HCT116 (cell line): ENCODE measurements around the gene FRMD4B. TPM values are rescaled to one million over a fixed set of nuclear protein-coding genes. Genes with fewer than 3 reads are reported as not detected.
A peak's percentile ranks its signal among the peaks of the same experiment; 100 is the strongest.

Experiments
- ATAC-seq: fragments of 200-7000 bp; cut with Tn5 transposase; 2 replicates; pipeline ENCODE4 v1.9.1; 2020; ENCODE audit warnings: mild to moderate bottlenecking, moderate library complexity
- BruUV-seq: library from RNA; stranded (reverse); fragments of 400-500 nt; replicated peaks from 2 replicates; lab custom pipeline; 2021; lab: Mats Ljungman, UMichigan
- CTCF ChIA-PET: fragments of 300-600 bp; sonication (Branson Sonifier 250); formaldehyde crosslinking; loops from one replicate; lab custom pipeline; 2021; ENCODE audit warnings: antibody characterized with exemption; lab: Charles Lee
- POLR2A ChIA-PET: fragments of 300-600, 350-600 bp; sonication (Branson Sonifier 250); formaldehyde crosslinking; loops from one replicate; lab custom pipeline; 2021; ENCODE audit warnings: antibody characterized with exemption; lab: Charles Lee
- RAD21 ChIA-PET, 2 experiments: fragments of 300-600 bp; sonication (Branson Sonifier 250); formaldehyde crosslinking; loops; one replicate each; lab custom pipeline; 2023; ENCODE audit warnings: low total read pairs in 2 of 2; ENCODE audit not compliant: uncharacterized antibody in 2 of 2, unreplicated experiment in 2 of 2, low non-redundant PET in 1 of 2; lab: Charles Lee
- DNase-seq: peaks from one replicate; pipeline ENCODE4 v3.0.0-alpha.2; 2010; ENCODE audit warnings: low read depth, low spot score
- H2AFZ ChIP-seq: fragments of 200-600 bp; shearing (Covaris generic), sonication (generic); 2 replicates; pipeline ENCODE4 v1.6.1; 2017; ENCODE audit warnings: low read depth, mixed run types, mixed read lengths, antibody characterized with exemption, low read length; ENCODE audit not compliant: poor library complexity, severe bottlenecking
- H3K27ac ChIP-seq: 2 replicates; pipeline ENCODE4 v1.5.1; 2012; ENCODE audit warnings: low read depth, low read length
- H3K27me3 ChIP-seq: fragments of 200-600 bp; sonication (generic); 2 replicates; pipeline ENCODE4 v1.6.1; 2016; ENCODE audit warnings: mixed run types, low read length, mixed read lengths; ENCODE audit not compliant: insufficient read depth
- H3K36me3 ChIP-seq, 2 experiments: fragments of 200-500 bp in 1 of 2; fragments of 200-600 bp in 1 of 2; sonication (Bioruptor generic) in 1 of 2; sonication (generic) in 1 of 2; 2 replicates each; pipeline versions ENCODE4 v1.5.1 to v1.6.1; 2014 to 2016; ENCODE audit warnings: low read length in 2 of 2, inconsistent platforms in 1 of 2, mixed read lengths in 1 of 2, mixed run types in 1 of 2; ENCODE audit not compliant: insufficient read depth in 2 of 2, control insufficient read depth in 1 of 2
- H3K4me1 ChIP-seq, 2 experiments: fragments of 200-600 bp in 1 of 2; sonication (generic) in 1 of 2; 2 replicates each; pipeline versions ENCODE4 v1.5.1 to v1.6.1; 2012 to 2017; ENCODE audit warnings: low read length in 2 of 2, inconsistent platforms in 1 of 2, mild to moderate bottlenecking in 1 of 2, mixed read lengths in 1 of 2, mixed run types in 1 of 2, moderate library complexity in 1 of 2; ENCODE audit not compliant: insufficient read depth in 2 of 2, control insufficient read depth in 1 of 2
- H3K4me2 ChIP-seq: fragments of 200-600 bp; sonication (generic); 2 replicates; pipeline ENCODE4 v1.6.1; 2017; ENCODE audit warnings: mixed run types, low read length, mixed read lengths
- H3K4me3 ChIP-seq, 2 experiments: fragments of 200-600 bp in 1 of 2; sonication (generic) in 1 of 2; replicated peaks in 1 of 2; 2 replicates each; pipeline ENCODE4 v1.5.1; 2011 to 2016; ENCODE audit warnings: low read length in 2 of 2, control low read depth in 1 of 2, low read depth in 1 of 2, mild to moderate bottlenecking in 1 of 2, mixed read lengths in 1 of 2, mixed run types in 1 of 2
- H3K79me2 ChIP-seq: fragments of 200-600 bp; sonication (generic); 2 replicates; pipeline ENCODE4 v1.6.1; 2017; ENCODE audit warnings: mild to moderate bottlenecking, mixed run types, low read length, moderate library complexity, mixed read lengths; ENCODE audit not compliant: insufficient read depth
- H3K9ac ChIP-seq: fragments of 200-600 bp; sonication (generic); 2 replicates; pipeline ENCODE4 v1.6.1; 2016; ENCODE audit warnings: low read length, mixed read lengths
- H3K9me2 ChIP-seq: fragments of 200-600 bp; sonication (generic), shearing (Covaris generic); 2 replicates; pipeline ENCODE4 v1.6.1; 2017; ENCODE audit warnings: mixed run types, mild to moderate bottlenecking, moderate library complexity; ENCODE audit not compliant: insufficient read depth
- H3K9me3 ChIP-seq, 2 experiments: fragments of 200-500 bp in 1 of 2; fragments of 200-600 bp in 1 of 2; sonication (Bioruptor generic) in 1 of 2; sonication (generic) in 1 of 2; 2 replicates each; pipeline ENCODE4 v1.6.1; 2014 to 2017; ENCODE audit warnings: low read length in 2 of 2, mixed read lengths in 2 of 2, inconsistent platforms in 1 of 2, low read depth in 1 of 2, mild to moderate bottlenecking in 1 of 2, mixed run types in 1 of 2, moderate library complexity in 1 of 2; ENCODE audit not compliant: control insufficient read depth in 1 of 2, insufficient read depth in 1 of 2
- H4K20me1 ChIP-seq: fragments of 200-600 bp; sonication (generic), shearing (Covaris generic); 2 replicates; pipeline ENCODE4 v1.6.1; 2017; ENCODE audit warnings: mixed run types, mild to moderate bottlenecking, moderate library complexity; ENCODE audit not compliant: insufficient read depth
- CBX3 ChIP-seq: IDR thresholded peaks from 2 replicates; pipeline ENCODE4 v1.6.1; 2012; ENCODE audit warnings: low read depth
- CEBPB ChIP-seq: IDR thresholded peaks from 2 replicates; pipeline ENCODE4 v1.6.1; 2012; ENCODE audit warnings: low read depth
- CTCF ChIP-seq, 3 experiments: fragments of 200-600 bp in 1 of 3; sonication (generic) in 1 of 3; IDR thresholded peaks in 2 of 3; conservative IDR thresholded peaks in 1 of 3; 2 replicates each; pipeline ENCODE4 v1.5.1; 2012 to 2017; ENCODE audit warnings: low read depth in 2 of 3, low read length in 2 of 3, antibody characterized with exemption in 1 of 3, borderline replicate concordance in 1 of 3, control low read depth in 1 of 3, mild to moderate bottlenecking in 1 of 3, mixed read lengths in 1 of 3, mixed run types in 1 of 3, moderate library complexity in 1 of 3; ENCODE audit not compliant: insufficient read depth in 1 of 3
- EZH2phosphoT487 ChIP-seq: fragments of 200-600 bp; IDR thresholded peaks from 2 replicates; pipeline ENCODE4 v1.6.1; 2018; ENCODE audit warnings: antibody characterized with exemption, borderline replicate concordance
- FOSL1 ChIP-seq: IDR thresholded peaks from 2 replicates; pipeline ENCODE4 v1.6.1; 2012; ENCODE audit warnings: low read depth
- SP1 ChIP-seq: IDR thresholded peaks from 2 replicates; pipeline ENCODE4 v1.6.1; 2012; ENCODE audit warnings: low read depth
- ZNF274 ChIP-seq: fragments of 200-500 bp; sonication (Bioruptor generic); IDR thresholded peaks from 2 replicates; pipeline ENCODE4 v1.6.1; 2014; ENCODE audit warnings: mild to moderate bottlenecking, low read depth, low read length, inconsistent platforms
- intact Hi-C: fragments of 100-400 bp; cut with micrococcal nuclease; formaldehyde crosslinking; loops from 2 replicates; pipeline ENCODE4 v1.10.0; 2022
- total RNA-seq: library from RNA; stranded (reverse); gene quantifications from one replicate; pipeline ENCODE4 v1.2.1, GENCODE V29; 2021; ENCODE audit not compliant: unreplicated experiment

Gene FRMD4B
- total RNA-seq, 1 experiment from 2014 or later, result 2.0 TPM

GRCh38 chr3:69226071-69226470 lies 159.8 kb downstream of the FRMD4B start:
- H4K20me1 ChIP-seq, result no peaks in the 10 kb centered on the region
- no peak overlapping the region for H2AFZ ChIP-seq
- no peak for DNase-seq
- H3K4me3 ChIP-seq, result no peak overlapping the region
- BruUV-seq, result no TSS peak
- H3K36me3 ChIP-seq, result no peaks in the 10 kb centered on the region
- ChIA-PET RAD21 (interaction anchor here in 1 of 2 experiments (0.6 to 0.7 kb wide), 2 partner anchors 24 to 61 kb away, joined by 4 read pairs; no protein-coding TSS in a partner anchor), CTCF (no interaction called here), POLR2A (no interaction called here)
- H3K4me2 ChIP-seq, result no peak overlapping the region
- H3K9me3 ChIP-seq, result no peaks in the 10 kb centered on the region
- H3K9ac ChIP-seq, result no peak overlapping the region
- no peak for ATAC-seq
- TF ChIP-seq FOSL1, result 0 out of 2 replicates have a peak, but pooled peaks have one; percentile 8
- no peak for TF ChIP-seq CBX3
- 0 out of 2 replicates have a peak, but pooled peaks have one; percentile 28 for TF ChIP-seq SP1
- no peak for TF ChIP-seq EZH2phosphoT487
- TF ChIP-seq ZNF274, result no peak
- TF ChIP-seq CEBPB, result peak; percentile 61; the same call in 1 of the 2 replicates
- TF ChIP-seq CTCF (IDR thresholded peaks at IDR 0.05 in 2 of 3, conservative IDR thresholded peaks at IDR 0.05 in 1 of 3; ENCODE audit: borderline replicate concordance in 1 of 3, insufficient read depth in 1 of 3, low read depth in 2 of 3, low read length in 2 of 3), result no peak
- H3K9me2 ChIP-seq, result no peaks in the 10 kb centered on the region
- intact Hi-C loops, result no loop called here
- H3K4me1 ChIP-seq, result peaks cover 0 to 9% of the 10 kb centered on the region in 2 experiments; a peak in 3 of 4 replicates
- no peaks in the 10 kb centered on the region for H3K27me3 ChIP-seq
- H3K79me2 ChIP-seq, result no peaks in the 10 kb centered on the region
- H3K27ac ChIP-seq, result no peak overlapping the region
